Limb (tissue), 2 donors: ENCODE results near the gene GNG11.

ENCODE experiments used
- DNase-seq, 2 donors: peaks; one replicate each; pipeline ENCODE4 v3.0.0-alpha.2; 2016; ENCODE audit errors: extremely low spot score in 2 of 2

Gene GNG11

DNA sequence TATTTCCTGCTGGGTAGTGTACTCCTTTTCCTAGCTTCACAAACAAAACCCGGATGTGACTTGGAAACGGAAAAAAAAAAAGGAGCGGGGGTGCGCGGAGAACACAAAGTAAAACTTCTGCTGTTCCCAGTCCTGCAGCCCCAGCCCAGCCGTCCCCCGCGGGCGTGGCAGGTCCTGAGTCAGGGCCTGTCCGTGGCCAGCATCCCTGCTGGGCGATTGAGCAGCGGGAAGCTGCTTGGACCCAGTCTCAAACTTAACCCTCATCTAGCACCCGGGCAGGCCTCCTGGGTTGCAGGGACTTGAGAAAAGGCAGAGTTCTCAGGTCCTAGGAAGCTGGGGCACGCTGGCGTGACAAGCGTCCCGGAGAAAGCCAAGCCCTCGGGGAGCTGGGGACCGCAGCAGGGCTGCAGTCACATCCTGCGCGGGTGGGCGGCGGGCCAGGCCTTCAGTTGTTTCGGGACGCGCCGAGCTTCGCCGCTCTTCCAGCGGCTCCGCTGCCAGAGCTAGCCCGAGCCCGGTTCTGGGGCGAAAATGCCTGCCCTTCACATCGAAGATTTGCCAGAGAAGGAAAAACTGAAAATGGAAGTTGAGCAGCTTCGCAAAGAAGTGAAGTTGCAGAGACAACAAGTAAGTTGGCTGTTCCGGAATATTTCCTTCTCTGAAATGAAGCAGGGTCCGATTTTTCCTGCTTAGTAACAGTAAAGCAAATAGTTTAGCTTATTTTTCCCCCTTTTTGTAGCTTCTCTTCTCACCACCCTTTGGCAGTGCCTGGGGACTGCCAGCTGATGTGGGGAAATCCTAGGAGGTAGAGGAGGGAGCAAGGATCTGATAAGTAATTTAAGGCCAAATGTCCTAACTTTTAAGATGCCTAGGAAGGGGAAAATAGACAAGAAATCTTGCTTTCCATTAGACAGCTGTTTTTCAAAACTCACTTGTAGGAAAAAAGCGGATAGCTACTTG lies at the start of gene GNG11:
Gene GNG11, plus strand, starts transcription at position 129 of the 960 bp plus-strand sequence. Its CDS starts 403 bp downstream, at position 532.
- DNase-seq = peak; percentile 67 to 84

DNA sequence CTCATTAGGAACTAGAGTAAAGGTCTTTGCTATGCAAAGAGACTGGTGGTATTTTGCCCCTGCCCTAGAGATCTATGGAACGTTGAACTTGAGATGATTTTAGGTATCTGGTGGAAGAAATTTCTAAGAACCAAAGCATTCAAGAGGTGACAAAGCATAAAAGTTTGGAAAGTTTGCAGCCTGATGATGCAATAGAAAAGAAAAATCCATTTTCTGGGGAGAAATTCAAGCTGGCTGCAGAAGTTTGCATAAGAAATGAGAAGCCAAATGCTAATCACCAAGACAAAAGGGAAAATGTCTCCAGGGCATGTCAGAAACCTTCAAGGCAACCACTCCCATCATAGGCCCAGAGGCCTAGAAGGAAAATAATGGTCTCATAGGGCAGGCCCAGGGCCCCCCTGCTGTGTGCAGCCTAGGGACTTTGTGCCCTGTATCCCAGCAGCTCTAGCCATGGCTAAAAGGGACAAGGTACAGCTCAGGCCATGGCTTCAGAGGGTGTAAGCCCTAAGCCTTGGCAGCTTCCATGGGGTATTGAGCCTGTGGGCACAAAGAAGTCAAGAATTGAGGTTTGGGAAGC lies 47.4 kb upstream of the GNG11 start:
- DNase-seq = no peak

DNA sequence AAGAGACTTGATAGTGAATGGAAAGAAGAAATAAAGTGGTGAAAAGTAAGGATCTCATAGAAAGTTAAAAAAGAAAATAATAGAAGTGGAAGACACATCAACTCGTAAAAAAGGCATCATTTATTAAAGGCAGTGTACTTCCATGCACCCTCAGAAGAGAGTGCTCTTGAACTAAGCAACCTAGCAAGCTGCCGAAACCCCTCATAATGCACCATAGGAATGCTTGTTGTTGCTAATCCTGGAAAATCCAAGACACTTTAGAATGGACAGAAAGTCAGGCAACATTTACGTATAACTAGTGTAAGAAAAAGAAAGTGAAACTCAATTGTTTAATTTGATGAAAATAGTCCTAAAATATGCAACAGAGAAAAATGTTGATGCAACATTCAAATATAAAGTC lies 43.8 kb upstream of the GNG11 start:
- no peak for DNase-seq

DNA sequence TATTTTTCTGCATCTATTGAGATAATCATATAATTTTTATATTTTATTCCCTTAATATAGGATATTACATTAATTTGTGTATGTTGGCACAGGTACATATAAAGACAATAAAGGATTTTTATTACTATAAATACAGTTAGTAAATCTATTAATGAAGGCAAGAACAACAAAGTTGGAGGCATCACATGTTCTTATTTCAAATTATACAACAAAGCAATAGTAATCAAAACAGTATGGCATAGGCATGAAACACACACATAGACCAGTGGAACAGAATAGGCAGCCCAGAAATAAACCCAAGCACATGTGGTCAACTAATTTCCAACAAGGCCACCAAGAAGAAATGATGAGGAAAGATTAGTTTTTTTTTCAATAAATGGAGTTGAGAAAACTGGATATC lies 42.2 kb upstream of the GNG11 start:
- no peak for DNase-seq

DNA sequence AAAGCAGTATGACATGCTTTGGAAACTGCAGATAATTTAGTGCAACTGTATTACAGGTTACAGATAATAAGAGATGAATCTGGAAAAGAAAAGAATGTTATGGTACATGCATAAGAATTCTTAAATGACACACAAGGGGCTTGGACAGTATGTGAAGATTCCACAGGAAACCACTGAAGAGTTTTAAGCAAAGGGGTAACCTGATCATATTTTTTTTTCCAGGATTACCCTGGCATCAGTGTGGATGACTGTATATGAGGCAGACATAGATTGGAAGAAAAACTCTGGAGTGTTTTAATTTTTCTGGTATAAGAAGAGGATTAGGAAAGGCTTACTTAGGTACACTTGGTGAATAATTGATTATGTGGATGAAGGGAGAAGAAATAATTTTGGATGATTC lies 39.1 kb upstream of the GNG11 start:
- DNase-seq = no peak

DNA sequence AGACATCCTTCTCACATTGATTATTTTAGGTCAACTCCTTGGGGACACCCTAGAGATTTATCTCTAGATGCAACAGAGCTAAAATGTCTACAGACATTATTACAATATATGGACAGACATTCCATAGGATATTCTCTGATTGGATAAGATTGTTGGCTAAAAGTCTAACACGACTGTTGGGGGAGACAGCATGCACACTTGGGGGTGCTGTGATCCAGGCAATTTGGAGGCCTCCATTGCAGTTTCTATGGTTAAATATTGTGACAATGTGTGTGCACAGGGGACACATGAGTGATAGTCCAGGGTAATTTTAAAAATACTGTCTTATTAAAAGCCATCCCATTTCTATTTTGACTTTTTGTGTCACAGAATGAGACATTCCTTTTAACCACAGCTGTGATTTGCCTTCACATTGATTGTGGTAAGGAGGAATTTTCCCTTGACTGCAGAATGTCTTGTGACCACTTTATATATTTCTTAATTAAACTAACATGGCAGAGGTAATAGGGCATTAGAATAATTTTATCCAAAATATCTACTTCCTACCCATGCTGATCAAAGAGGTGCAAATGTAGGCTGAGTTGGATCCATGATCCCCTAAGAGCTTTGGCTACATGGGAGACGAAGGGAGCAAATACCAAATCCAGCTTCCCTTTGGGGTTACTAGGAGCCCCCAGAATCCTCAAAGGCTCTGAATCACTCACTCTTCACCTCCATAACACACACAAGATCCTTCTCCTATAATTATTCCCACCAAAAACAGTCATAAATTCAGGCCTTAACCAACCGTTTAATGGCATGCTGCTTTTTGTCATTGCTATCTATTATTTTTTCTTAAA lies 38.2 kb upstream of the GNG11 start:
- DNase-seq = no peak

DNA sequence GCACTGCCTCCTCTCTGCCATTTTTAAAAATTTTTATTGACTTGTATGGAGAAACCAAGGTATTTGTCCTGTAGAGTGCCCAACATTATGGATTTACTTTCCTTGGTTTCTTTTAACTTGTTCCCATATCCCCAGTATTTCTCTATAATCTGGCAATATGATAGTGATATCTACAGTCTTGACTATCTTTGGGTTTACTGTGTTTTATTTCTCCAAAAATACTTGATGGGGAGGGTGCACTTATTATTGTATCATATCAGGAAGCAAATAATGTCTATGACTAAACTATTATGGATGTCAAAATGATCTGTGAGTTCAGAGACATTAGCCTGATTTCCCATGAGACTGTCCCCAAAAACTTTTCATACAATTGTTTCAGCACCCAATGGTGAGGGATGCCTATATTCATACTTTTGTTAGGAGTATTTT lies 37.6 kb upstream of the GNG11 start:
- DNase-seq = no peak

DNA sequence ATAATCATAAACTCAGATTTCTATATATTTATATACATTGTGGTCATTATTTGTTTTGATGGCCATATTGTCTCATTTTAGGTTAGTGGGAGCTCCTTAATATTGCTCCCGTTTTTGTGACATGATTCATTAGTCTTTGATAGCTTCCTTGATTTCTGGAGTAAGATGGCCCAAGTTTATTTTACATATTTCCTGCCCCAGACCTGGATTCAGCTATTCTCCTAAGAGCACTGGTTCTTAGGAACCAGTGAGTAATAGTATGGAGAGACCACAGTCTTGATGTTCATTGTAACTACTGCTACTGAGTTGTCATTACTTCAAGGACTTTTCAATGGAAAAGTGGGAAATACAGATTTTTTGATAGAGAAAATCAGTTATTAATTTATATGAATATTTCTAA lies 37.0 kb upstream of the GNG11 start:
- DNase-seq = no peak

DNA sequence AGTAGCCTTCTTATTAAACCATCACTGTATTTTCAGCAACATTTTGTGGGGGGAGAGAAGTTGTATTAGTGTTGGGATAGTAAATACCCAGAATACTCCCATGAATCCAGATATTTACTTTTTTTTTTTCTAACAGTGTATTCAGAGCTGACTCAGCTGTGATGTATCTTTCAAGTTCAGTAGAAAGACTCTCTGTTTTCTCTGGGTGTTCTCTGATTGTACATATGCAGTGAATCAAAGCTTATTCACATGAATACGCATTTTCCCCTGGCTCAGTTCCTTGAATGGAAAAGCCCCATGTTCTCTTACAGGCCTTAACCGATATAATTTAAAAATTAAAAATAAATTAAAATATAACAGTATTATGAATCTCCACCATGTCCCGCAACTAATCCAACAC lies 32.3 kb upstream of the GNG11 start:
- no peak for DNase-seq

DNA sequence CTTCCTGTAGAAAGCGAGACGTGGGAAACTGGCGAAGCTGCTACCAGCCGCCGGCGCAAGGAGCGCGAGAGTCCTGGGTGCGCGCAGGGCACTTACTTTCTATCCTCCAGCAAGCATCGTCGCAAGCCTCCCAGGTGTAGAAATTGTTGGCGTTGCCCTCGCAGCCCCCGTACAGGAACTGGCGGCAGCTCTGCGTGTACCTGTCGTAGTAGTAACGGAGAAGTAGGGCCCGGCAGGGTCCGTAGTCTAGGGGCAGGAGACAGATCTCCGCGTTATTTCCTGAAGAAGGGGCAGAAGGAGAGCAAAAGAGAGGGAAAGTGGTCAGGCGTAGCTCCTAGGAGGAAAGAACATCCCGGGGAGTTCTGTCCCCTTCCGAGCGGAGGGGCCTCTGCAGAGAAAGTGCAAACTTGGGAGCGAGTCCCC lies 31.5 kb upstream of the GNG11 start:
- DNase-seq = peak in 1 of 2 donors; percentile 55

DNA sequence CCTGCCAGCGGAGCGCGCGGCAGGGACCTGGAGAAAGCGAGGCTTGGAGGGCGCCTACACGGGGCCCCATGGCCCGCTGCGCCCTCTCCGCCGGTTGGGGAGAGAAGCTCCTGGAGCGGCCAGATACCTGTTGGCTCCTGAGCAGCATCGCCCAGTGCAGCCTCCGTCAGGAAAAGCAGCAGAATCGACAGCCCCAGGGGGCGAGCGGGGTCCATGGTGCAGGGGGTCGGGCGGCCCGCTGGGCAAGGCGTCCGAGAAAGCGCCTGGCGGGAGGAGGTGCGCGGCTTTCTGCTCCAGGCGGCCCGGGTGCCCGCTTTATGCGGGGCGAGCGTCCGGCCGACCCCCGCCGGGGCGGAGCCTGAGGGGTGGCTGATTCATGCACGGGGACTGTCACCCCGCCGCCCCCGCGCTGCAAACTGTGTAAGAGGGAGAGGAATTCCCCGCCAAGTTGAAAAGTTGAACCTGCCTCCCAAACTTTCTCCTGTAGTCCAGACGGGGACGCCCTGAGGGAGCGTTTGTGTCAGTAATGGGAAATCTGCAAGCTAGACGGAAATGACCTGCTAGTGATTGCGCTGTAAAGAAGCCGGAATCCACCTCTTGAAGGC lies 31.0 kb upstream of the GNG11 start, which contains the start of gene TFPI2:
Gene TFPI2, minus strand, starts transcription at position 290 of the 605 bp plus-strand sequence. Its CDS starts 75 bp downstream, at position 215.
- DNase-seq = peak; percentile 30 to 56

DNA sequence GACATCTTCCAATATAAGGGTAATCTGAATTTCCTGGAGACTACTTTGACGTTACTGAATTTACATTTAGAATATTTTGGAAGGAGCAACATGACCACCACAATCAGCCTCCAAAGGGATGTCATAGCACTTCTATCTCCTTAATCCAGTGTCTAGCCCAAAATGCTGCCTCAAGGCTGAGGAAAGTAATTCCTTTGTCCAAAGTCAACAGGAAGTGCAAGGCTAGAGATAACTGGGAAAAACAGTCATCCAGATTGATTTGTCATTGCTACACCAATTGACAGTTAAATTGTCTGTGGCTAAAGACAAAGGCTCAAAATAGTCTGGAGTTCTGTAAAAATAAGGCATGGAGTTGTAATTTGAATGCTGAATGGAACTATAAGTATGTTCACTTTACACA lies 27.1 kb upstream of the GNG11 start:
- no peak for DNase-seq

DNA sequence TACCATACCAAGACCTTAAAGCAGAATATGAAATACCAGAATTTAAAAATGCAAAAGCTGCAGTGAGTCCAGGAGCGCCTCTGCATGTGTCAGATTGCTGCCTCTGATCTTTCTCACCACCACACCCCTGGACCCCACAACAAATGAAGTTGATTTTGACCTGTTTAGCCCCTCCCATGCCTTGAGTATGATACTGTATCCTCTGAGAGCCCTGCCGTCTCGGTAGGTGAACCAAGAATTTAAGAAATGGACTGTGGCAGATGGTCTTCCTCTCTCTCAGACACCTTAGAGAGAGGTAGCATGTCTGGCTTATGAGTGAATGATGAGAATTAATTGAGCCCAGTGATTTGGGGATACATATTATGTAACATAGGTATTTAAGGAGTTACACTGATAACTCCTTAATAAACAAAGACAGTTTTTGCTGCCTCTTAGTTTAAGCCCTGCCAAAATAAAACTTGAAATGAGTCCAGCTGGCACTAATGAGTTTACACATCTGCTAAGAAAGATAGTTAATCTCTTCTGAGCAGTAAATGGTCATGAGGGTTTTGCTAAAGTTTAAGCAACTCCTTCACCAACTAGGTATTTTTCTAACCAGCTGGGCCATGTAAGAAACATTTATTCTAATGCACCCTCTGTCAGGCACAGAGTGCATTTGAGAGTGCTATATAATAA lies 26.4 kb upstream of the GNG11 start:
- DNase-seq = no peak

DNA sequence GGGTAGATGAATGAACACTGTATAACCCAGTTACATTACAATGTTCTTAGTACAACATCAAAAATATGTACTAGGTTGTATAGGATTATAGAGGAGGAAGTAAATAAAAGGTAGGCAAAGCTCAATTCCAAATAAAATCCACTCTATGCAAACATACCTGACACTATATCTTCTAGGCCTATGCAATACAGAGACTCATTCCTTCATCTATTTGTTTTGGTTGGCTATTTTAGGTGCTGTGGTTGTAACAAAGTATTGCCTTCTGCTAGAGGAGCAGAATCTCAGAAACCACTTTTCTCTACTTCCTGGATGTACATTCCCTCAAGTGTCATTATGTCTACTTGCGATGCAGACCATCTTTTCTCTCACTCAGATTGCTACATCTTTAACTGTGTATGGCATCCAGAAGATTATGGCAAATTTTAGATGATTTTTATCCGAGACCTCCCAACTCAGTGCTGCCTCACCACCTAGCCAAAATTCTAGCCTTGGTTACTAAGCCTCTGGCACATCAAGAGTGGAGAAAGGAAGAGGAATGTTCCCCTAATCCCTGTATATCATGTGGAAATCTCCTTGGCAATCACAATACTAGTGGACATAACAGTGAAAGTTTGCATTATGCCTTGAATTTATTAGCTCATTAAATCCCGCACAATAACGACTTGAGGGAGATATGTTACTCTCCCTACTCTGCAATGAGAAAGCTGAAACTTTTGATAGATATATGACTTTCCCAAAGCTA lies 25.5 kb upstream of the GNG11 start:
- DNase-seq = no peak

DNA sequence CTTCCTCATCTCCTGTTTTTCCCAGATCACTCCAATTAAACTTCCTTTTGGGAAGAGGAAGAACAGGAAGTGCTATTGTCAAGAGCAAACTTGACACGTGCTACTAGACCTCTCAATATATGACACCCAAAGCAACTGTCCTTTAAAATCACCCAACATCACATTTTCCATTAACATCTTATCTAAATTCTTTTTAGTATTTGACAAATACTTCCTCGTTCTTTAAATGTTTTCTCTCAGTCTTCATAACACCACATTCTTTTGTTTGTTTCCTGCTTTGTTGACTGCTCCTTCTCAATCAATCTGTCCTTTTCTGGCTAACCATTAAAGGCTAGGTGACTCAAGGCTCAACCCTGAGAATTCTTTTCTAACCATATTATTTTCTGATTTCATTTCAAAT lies 23.9 kb upstream of the GNG11 start:
- DNase-seq = no peak

DNA sequence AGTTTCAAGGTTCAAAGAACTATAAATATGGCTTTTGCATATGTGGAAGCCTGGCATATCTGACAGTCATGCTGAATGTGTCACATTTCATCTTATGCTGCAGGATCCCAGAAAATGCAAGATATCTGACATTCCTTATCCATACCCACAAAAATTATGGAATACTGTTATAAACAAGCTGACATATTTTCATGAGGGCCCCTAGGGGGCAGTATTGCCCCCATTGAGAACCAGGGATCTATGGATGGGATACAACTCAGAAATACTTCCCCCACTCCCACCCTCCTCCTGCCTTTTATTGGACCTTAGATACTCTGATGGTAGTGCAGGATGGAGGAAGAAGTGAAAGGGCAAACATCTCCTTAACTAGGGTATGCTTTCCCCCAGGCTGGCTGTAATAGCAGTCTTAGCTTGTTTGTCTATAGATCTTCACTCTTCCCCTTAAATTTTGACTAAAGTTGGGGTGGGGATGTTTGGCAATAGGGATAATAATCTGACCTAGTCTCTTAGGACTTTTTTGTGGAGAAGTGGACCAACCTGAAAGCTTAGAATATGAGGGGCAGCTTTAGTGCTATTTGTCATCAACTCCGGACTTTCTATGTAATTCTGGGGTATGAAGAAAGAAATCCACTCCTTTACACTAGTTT lies 18.6 kb upstream of the GNG11 start:
- DNase-seq = no peak

DNA sequence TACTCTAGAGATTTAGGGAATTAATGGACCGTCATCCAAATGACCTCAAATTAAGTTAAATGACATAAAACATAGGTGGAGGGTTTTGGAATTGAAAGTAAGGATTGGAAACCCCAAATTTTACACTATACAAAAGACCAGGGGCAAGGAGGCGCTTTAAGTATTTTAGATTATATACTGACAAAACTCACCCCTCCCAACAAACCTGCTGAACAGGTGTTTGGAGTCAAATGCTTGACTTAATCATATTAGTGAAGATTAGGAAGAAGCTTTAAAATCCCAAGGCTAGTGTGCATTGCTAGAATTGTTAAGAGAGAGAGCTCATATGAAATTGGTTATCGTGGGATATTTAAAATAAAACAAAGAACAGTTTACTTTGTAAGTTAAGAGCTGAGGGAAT lies 15.3 kb upstream of the GNG11 start, which contains the start of gene GNGT1:
Gene GNGT1, plus strand, starts transcription at position 301 of the 400 bp plus-strand sequence. CDS start 180 bp downstream, outside the sequence.
- no peak for DNase-seq

DNA sequence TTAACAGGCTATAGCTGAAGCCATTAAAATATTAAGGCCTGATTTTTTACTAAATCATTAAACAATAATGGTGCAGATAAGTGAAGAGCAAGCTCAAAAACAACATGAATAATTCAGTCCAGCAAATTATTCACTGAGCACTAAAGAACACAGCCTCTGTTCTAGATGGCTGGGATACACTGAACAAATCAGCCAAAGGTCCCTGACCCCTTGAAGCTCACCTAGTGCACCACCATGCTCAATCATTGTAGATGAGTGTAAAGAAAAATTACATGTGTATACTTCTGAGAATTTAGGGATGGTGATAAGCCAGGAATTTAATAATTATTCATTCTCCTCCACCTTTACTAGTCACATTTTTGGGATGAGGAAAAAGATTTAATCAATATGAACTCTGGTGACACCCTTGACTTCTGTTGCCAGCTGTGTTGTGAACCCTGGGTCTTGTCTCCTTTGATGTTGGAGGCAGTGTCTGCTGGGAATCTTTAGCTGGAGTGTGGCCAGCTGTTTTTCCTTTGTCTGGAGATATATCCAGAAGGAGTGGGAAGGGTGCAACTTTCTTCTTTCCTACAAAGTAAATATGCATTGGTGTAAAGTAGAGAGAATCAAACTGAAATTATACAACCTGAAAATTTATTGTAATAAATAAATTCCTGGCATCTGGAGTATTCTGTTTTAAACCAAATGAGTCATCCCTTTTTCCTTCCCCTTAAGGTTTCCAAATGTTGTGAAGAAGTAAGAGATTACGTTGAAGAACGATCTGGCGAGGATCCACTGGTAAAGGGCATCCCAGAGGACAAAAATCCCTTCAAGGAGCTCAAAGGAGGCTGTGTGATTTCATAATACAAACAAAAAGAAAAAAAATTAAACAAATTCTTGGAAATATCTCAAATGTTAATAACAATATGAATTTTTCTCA lies 11.2 kb upstream of the GNG11 start:
- DNase-seq = no peak
